GM18861 (cell line): ENCODE data around the gene RBP5.
A peak's percentile ranks its signal among the peaks of the same experiment; 100 is the strongest.
"Not testable (repeated sequence)": the region's sequence is repeated elsewhere in the genome, so short reads cannot be mapped to it uniquely, and the experiment has no call there.

Experiments
- ATAC-seq: cut with Tn5 transposase; IDR thresholded peaks from one replicate; pipeline ENCODE4 v1.9.1; 2021; ENCODE audit not compliant: unreplicated experiment

RBP5 gene

DNA sequence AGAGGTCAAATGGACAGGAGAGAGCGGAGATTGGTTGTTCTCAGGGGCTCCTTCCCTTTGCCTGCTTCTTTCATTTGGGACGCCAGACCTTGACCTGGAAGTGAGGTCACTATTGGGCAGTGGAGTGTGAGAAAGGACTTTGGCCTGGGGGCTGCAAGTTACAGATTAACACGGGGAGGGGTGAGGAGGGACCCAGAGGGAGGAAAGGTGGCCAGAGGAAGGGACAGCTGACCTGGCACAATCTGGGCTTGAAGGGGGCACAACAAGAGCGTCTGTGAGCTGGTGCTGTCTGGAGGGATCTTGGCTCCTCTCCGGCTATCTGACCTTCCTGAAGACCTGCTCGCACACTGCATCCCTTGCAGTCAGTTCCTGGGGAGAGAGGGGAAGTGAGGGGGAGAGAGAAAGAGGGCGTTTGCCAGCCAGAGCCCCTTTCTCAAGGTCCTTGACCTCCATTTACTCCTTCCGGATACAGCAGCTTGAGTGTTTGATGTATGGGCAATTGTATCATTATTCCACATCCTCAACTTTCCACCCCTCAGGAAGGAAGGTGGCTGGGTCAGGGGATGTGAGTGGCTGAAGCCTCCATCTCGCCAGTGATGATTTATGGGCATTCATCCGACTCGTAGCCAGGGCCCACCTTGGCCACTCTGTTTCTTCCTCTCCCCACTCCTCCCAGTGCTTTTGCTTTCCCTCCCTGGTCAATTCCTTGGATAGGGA lies 4.7 kb downstream of the RBP5 start:
- ATAC-seq, result no peak

DNA sequence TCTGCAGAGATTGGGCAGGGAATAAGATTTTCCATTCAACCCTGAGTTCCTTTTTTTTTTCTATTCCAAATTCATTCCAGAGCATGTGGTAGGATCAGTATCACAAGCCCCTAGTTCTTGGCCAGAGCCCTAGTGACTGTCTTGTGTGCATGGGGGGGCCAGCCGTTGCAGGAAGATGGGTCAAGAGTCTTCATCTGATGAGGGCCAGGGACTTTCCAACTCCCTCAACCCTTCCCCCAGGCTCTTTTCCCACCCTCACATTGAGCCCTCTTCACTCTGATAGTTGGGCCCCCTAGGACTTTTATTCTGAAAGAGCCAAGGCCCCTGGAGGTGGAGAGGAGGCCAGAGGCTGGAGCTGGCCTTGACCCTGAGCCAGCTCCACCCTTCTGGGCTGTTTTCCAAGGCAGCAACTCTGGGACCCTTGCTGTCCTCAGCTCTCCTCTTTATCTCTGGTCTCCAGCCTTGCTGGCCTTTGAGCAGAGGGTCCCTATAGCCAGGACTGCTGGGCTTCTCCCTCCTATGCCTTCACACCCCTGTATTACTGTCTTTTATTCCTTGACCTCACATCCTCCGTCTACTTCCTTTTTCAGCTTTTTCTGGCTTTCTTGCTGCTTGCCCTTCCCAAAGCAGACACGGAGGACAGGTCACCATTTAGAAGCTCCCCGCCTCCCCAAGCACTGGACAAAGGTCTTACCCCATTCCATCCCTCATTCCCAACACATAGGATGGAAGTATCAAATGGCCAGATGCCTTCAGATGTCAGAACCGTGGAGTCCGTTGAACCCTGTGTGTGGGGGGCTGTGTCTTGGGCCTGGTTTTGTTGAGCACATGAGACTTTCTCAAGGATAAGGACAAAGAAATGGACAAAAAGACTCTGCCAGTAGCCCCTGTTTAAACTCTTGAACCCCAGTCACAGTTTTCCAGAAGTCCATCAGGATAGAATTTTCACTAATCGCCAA lies 5.6 kb downstream of the RBP5 start:
- no peak for ATAC-seq

DNA sequence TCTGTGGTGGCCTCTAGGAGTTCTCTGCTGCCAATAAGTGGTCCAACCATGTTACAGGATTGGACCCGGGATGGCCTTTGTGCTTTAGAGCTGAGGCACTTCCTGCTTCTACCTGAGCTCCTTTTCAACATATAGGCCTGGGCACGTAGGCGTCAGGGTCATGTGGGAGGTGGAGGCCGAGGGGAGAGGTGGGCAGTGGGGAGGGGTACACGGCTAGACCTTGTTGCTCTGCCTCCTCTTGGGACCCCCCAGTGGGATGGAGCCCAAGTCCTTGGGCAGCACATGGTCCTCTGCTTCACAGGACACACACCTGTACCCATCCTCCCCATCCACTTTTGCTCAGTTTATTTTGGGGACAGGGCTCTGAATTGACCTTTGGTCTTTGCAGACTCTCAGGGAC lies 7.4 kb downstream of the RBP5 start:
- ATAC-seq, result no peak

DNA sequence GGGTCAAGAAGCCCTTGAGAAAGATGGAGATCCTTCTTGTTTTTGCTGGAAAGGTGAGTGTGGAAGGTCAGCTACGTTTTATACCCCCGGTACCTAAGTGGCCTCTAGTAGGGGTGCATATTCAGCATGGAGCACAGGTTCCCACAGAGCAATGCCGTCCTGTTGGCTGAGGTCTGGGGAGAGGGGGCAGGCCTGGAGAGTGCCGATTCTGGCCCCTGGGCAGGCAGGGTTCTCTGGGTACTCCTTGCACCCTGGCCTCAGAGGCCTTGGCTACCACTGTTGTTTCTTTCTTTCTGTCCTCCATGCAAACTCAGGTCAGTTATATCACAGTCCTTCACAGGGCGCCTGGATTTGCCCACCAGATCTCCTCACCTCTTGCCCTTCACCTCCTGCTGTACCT lies 8.5 kb downstream of the RBP5 start:
- ATAC-seq, result no peak

DNA sequence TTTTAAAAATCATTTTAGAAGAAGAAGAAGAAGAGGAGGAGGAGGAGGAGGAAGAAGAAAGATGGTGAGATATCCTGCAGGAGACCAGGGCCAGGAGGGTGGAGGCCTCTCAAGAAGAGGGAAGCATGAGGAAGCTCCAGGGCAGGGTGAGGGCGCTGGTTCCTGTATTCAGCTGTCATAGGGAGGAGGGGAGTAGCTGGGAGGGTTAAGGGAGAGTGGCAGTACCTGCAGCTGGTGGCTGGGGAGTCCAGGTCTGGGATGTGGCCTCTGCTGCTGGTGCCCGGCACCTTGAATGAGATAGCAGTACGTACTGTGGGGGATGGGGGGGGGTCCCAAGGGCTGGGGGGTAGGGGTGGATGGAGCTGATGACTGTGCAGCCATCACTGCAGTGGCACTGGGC lies 9.8 kb downstream of the RBP5 start:
- no peak for ATAC-seq

DNA sequence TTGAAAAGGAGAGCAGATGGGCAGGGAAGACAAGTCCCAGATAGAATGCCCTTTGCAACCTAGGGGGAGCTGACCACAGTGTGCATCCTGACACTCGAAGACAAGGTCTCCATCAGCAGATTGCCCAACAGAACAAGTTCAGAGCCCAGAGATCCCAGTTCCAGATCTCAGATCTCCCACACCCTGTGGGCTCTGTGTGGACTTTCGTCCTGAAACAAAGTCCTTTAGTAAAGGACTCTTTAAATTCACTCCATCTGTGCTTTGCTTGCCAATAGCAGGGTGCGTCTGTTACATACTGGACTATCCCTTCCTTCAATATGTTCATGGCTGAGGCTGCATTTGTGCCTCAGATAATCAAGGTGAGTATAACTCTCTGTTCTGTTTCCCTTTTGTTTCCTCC lies 11.0 kb downstream of the RBP5 start:
- no peak for ATAC-seq

DNA sequence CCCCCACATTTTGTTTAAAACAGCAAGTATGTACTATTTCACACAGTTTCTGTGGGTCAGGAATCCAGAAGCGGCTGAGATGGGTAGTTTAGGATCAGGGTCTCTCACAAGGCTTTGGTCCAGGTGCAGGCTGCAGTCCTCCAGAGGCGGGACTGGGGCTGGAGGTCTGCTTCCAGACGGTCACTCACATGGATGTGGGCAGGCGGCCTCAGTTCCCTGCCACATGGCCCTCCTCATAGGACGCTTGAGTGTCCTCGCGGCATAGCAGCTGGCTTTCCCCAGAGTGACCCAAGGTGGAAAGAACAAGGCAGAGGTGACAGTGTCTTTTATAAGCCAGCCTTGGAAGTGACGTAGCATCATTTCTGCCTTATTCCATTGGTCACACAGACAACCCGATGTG lies 11.8 kb downstream of the RBP5 start:
- no peak for ATAC-seq

DNA sequence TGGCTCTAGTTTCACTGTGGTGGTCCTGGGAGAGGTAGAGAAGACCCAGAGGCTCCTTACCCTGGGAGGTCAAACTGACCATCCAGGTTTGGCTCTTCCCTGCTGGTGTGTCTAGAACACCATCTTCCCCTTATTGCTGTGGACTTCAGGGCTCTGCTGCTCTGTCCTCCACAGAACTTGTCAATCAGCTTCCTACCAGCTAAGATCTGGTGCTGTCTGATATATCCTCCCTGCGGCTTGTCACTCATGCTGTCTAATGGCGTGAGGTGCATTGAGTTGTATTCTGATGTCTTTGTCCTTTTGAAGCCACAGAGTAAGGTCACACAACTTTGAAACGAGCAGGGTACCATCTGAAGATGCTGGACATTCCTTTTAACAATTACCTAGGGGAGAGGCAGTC lies 12.5 kb downstream of the RBP5 start:
- ATAC-seq, result no peak

DNA sequence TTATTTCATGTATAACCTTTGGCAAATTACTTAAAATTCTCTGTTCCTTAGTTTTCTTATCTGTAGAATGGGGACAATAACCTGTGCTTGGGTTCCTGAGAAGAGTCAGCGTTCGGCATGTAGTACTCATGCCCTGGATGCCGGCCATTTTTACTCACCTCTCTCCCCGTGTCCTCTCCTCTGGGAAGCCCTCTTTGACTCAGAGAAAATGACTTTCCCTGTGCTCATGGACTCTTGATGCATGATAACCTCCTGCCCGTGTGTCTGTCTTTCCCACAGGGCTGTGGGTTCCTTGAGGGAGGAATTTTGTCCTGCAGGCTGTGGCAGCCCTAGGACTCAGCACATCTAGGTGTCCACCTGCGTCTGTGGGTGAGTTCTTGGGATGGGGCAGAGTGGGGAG lies 13.8 kb downstream of the RBP5 start:
- no peak for ATAC-seq

DNA sequence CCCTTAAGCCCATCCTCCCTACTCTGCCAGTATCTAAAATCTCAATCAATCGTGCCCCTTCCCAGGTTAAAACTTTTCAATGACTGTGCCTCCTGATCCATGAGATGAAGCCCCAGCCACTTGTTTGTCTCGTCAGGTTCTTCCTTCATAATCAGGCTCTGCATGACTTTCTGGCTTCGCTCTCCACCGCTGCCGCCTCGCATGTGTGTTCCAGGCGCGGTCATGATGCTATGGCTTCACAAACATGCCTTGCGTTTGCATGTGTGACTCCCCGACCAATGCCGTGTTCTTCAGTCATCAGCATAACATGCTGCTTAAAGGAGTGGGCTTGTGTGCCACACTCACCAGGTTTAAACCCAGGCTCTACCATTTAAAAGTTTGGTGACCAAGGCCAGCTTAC lies 14.7 kb downstream of the RBP5 start:
- no peak for ATAC-seq

DNA sequence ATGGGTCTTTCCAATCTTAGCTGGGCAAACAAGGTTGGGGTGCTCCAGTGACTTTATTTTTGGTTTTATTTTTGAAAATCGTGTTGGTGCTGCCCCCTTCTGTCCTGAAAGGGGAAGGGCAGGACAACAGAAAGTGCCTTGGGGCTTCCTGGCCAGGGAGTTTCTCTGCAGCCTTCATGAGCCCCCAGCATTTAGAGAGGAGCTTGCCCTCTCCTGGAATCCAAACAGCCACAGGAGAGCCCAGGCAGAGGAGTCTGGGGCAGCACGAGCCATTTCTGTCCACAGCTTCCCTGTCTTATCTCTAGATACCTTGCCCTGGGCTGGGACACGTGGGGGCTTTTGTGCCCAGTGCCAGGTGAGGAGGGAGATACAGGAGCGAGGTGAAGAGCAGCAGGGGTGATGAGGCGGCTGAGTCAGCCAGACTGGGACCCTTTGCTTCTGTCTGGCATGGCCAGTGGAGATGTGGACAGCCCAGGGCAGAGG lies 15.3 kb downstream of the RBP5 start:
- ATAC-seq, result no peak

DNA sequence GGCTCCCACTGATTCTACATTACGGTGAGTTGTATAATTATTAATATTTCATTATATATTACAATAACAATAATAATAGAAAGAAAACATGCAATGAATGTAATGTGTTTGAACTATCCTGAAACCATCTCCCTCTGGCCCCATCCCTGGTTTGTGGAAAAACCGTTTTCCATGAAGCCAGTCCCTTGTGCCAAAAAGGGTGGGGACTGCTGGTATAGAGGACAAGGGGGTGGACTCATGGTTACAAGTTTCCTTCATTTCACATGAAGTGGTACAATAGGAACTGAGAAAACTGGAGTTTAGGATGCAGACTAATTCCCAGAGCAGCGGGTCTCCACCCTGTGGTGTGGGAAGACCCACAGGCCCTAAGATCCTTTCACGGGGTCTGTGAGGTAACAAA lies 16.6 kb downstream of the RBP5 start:
- no peak for ATAC-seq

DNA sequence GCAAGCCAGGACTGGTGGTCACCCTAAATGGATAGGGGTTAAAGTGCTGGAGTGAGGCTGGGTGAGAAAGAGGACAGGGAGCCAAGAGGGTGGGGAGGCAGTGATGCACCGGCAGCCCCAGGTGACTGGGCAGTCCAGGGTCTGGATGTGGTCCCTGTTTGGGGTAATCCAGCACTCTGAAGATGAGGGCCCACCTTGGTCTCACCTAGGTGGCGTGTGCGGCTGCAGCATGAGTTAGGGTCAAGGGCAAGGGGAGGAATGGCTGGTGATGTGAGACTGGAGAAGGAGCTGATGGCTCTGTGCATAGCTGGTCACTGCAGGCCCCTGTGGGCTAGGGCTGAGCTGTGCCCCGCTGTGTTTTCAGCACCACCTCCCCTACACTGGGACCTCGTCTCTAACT lies 18.0 kb downstream of the RBP5 start:
- ATAC-seq, result no peak

DNA sequence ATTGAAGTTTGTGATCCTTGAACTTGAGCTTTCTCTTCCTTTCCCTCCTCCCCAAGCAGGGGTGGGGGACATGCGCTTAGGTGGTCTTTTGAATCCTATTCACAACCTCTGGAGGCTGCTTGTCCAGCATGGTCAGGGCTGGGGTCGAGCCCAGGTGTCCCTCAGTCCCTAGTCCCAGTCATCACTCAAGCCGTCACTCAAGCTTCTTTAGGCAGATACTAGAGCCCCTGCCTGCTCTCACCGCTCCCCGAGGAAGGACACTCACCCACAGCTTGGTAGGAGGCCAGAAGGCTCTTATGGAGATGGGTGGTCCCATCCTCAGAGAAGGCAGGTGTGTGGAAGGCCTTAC lies 19.1 kb downstream of the RBP5 start:
- ATAC-seq, result no peak

DNA sequence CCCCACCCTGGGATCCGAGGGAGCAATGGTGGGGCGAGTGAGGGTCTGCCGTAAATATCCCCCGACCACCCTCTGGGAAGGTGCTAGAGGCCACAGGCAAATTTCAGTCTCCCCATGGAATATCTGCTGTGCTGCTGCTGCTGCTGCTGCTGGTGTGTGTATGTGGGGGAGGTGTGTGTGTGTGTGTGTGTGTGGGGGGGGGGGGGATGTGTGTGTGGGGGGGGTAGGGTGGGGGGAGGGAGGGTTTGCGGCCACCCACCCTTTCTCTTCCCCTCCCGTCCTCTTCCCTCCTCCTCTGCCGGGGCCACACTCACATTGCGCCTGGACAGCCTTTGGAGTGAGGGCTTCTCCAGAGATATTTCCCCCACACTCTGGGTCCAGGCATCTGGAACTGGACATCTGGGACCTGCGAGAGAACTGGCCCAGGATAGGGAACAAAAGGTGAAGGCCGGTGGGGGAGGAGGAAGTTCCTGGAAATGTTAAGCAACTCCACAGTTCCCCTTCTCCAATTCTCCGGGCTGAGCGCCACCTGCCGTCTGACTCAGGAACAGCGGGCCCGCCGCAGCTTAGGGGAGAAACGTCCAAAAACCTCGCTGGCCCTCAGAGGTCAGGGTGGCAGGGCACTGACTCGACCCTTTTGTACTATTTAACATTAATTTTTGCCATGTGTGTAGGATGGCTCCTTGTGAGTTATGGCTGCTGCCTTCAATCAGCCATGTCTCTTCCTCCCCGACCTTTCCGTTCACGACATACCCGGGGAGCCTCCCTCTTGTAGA lies 19.7 kb downstream of the RBP5 start, which contains the start of gene C1RL:
Gene C1RL (minus strand): TSS at position 419 of the 776 bp plus-strand sequence. CDS start 34 bp downstream, at position 385.
- no peak for ATAC-seq

DNA sequence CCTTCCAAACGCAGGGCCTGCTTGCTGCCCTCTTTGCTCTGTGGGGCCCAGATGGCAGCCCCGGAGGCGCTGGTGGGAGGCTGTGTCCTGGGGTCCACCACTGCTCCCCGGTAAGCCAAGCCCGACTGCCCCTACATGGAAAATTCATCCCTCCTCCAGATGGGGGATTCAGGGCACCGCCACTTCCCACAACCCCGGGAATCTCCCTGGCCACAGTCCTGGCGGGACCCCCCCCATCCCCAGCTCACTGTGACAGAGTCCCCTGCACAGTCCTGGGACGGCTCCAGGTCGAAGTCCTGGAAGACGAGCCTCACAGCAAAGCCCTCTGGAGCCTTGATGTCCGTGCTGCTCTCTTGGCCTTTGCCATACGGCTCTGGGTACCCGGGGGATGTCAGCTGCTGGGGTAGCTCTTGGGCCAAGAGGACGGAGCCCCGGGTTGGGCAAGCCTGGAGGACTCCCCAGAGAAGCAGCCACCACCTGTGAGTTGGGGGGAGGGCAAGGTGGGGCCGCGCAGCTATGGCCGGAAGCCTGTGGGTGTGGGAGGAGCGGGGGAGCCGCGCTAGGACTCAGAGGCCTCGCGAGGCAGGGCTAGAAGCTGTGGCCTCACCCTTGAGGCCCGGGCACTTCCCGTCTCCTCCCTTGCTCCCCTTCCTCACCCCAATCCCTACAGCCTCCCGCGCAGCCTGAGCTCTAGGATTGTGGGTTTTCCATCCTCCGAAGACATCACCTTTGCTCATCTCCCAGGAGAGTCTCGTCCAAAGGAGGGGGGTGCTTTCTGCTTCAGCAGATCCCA lies 20.5 kb downstream of the RBP5 start:
- peak; percentile 82 for ATAC-seq

DNA sequence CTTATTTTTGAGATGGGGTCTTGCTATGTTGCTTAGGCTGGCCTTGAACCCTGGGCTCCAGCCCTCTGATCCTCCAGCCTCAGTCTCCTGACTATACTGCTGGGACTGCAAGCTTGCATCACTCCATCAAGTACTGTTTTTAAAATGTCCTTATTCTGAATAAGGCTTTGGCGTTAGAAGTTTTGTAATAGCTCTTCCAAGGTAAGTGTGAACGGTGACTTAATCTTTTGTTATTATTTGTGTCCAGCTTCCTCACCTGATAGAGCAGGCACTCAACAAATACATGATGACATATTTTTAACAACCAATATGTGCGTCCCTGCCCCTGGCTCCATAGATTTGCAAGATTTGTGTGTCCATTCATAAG lies 21.1 kb downstream of the RBP5 start:
- ATAC-seq, result no peak

DNA sequence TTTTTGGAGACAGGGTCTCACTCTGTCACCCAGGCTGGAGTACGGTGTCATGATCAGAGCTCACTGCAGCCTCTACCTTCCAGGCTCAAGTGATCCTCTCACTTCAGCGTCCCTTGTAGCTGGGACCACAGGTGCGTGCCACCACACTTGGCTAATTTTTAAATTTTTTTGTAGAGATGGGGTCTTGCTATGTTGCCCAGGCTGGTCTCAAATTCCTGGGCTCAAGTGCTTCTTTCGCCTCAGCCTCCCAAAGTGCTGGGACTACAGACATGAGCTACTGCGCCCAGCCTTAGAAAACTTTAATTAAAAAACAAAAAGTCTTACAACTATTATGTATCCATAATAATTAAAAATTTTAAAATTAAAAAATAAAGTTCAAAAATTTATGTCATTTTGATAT lies 21.5 kb downstream of the RBP5 start:
- not testable (repeated sequence) for ATAC-seq

DNA sequence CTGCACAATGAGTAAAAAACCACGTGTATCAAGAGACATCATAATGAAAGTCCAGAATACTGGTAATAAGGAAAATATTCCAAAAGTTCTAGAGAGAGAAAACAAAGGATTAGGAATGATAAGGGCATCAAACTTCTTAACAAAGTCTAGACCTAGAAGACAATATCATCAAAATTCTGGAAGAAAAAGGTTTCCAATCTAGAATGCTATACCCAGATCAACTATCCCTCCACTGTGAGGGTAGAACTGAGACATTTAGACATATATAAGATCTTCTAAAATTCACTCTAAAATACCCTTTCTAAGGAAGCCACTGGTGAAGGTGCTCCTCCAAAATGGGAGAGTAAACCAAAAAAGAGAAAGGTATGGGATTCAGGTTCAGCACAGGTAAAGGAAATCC lies 22.6 kb downstream of the RBP5 start:
- no peak for ATAC-seq

DNA sequence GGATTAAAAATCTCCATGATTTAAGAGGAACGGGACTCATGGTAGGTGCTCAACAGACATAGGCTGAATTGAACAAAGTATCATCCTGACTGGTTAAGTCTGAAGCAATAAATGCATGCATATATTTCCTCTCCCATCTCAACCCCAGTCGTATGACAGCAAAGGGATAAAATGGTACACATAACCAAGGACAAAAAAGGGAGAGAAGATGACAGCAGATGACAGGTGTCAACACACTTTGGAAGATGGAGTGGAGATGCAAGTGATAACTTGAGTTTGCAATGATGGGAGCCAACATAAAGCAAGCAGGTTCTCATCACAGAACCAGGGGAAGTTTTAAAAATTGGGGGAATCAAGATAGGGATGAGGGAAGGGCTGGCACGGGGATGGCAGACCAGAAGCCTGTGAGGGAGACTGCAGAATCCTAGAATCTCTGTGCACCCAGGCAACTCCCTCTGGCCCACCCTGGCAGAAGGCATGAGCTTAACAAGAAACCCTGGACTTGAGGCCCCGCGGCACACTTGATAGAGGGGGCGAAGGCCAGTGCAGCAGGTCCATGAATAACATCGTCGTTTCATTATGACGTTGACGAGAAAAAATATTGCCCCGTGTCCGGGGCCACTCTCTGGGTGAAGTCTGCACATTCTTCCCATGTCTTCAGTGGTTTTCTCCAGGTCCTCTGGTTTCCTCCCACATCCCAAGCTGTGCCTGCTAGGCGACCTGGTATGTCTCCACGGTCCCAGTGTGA lies 24.7 kb downstream of the RBP5 start:
- no peak for ATAC-seq
